A172 (cell line): ENCODE data around the gene PASK. TPM values are rescaled to one million over a fixed set of nuclear protein-coding genes. Genes with fewer than 3 reads are reported as not detected.
"Not testable (repeated sequence)": the region's sequence is repeated elsewhere in the genome, so short reads cannot be mapped to it uniquely, and the experiment has no call there.

Experiments
- DNase-seq: peaks from one replicate; pipeline ENCODE4 v3.0.0-alpha.2; 2015; ENCODE audit warnings: low spot score
- total RNA-seq: library from RNA; depleted of rRNA; stranded (reverse); fragments of >200 nt; shearing (Covaris generic); gene quantifications from 2 replicates; pipeline ENCODE4 v1.2.3, GENCODE V29; 2014; rRNA removed

Gene PASK
- total RNA-seq: 5.9 and 7.5 TPM in 2 replicates

DNA sequence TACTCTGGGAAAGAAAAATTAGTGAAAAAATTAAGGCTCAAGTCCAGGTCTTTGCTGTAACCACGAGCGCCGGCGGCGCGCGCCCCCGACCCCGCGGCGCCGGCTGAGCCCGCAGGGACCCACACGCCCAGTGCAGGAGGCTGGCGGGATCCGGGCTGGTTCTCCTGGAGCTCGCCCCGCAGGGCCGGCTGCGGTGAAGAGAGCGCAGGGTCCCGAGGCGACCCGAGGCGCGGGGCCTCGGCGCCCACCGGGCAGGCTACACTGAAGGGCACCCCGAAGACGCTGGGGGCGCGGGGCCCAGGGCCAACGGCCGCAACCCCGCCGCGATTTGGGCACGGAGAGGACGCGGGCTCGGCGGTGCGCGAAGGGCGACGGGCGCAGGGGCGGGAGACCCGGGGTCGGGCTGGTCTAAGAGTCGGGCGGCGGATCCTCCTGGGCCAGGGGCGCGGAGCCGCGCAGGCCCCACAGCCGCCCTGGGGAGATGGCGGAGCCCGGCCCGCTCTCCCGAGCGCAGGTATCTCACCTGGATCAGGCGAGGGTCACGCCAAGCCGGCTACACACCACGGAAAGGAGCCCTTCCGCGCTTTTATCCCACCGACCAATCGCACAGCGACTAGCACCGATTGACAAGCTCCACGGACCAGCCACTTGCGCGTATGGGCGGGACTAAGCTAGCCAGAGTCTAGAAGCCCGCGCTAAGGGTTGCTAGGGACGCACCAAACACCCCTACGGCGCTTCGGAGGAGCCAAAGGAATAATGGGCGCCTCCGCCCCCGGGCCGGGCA is at the start of gene PASK:
Gene PASK (minus strand): TSS at position 582 of the 784 bp plus-strand sequence. CDS start 6,440 bp downstream, outside the sequence.
- DNase-seq: peak; percentile 91

DNA sequence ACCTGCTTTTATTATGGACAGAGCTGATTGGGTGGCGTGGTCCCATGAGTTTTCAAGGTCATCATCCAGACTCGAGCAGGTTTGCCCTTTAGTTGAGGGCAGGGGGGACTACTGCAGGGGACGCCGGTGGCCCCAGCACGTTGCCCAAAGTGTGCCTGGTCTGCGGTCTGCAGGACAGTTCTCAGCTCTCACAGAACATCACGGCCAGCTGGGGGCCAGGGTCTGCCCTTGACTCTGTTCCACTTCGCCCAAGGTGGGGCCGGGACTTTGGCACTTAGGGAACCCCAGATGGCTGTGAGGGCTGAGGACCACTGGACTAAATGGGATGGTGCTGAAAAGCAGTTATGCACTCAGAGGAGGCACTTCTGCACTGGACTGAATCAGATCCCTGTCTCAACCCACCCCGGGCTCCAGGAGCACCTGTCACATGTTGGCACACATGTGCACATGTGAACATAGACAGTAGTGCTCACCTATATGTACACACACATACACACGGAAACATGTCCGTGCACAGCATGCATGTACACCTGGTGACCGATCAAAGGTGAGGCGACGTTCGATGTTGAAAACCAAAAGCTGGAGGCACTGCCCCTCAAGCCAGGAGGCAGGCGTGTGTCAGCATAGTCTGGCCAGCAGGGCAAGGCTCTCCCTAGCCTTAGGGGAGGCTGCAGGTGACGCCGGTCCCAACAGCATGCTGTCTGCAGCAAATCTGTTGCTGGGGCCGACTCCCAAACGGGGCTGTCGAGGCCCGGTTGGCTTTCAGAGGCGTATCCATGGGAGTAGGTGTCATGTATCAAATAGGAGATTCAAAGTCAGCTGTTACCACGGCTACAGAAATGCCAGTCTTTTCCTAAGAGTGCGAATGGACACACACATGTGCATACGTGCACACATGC is 49.4 kb upstream of the PASK start:
- DNase-seq: no peak

DNA sequence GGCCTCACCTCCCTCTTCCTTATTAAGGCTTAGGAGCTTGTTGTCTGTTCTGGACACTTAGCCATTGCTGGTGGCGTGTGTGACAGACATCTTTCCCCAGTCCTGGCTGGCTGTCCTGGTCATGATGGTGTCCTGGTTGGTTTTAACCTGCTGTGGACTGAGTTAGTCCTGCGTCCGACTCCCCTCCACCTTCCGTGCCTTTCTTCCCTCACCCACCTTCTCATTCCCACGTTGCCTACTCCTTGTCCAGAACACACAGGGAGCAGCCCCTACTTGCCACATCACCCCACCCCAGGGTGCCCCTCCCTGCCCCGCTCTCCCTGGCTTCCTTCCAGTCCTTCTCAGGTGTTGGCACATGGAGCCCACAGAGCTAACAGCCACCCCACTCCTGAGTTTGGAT is 48.7 kb upstream of the PASK start:
- no peak for DNase-seq

DNA sequence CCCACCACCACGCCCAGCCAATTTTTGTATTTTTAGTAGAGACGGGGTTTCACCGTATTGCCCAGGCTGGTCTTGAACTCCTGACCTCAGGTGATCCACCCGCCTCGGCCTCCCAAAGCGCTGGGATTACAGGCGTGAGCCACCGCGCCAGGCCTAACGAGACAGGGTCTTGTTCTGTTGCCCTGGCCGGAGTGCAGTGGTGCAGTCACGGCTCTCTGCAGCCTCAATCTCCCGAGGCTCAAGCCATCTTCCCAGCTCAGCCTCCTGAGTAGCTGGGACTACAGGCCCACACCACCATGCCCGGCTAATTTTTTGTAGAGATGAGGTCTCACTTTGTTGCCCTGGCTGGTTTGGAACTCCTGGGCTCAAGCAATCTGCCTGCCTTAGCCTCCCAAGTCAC is 48.0 kb upstream of the PASK start:
- not testable (repeated sequence) for DNase-seq

DNA sequence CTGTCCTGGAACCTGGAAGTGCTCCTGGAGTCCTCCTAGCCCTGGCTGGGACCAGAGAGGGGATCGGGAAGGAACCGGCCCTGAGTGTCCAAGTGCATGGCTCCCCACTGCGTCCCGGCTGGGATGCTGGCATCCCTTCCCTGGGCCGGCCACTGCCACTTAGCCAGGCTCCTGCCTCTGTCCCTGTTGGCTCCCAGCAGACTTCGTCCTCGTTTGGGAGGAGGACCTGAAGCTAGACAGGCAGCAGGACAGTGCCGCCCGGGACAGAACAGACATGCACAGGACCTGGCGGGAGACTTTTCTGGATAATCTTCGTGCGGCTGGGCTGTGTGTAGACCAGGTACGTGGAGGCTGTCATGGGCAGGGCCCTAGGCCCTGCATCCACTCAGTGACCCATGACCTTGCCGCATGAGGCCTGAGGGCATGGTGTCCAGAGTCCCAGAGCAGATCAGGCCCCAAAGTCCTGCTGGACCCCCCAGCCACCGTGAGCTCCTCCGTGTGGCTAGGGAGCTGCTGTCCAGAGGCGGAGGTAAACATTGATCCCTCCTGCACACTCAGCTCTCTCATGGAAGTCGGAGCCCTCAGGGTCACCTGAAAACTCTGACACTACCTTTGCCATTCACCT is 46.3 kb upstream of the PASK start:
- no peak for DNase-seq

DNA sequence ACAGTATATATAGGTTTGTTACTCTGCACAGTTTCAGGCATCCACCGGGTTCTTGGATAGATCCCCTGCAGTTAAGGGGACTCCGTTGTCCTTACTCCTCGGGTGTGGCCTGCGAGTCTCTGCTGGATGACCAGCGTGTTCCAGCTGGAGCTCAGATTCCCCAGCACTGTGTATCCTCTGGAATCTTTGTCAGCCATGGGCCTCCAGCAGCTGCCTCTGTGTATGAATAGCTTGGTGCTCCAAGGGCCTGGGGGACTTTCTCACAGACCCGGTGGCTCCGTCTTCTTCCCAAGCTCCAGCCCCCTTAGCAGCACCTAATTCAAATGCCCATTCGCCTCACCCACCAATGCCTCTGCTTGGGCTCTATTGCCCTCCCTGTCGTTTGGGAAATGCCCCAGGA is 45.5 kb upstream of the PASK start:
- no peak for DNase-seq

DNA sequence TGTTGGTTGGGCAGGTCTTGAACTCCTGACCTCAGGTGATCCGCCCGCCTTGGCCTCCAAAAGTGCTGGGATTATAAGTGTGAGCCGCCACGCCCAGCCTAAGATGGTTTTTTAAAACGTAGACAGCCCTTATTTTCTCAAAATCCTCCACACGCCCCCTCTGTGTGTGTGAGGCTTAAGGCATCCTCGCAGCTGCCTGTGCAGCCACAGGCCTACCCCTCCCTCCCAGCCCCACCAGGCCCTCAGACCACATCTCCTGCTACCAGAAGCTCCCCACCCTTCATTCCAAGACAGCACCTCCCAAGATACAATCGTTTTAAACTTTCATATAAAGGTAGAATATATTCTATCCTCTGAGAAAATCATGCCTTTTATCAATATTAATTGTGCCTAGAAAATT is 44.0 kb upstream of the PASK start:
- no peak for DNase-seq

DNA sequence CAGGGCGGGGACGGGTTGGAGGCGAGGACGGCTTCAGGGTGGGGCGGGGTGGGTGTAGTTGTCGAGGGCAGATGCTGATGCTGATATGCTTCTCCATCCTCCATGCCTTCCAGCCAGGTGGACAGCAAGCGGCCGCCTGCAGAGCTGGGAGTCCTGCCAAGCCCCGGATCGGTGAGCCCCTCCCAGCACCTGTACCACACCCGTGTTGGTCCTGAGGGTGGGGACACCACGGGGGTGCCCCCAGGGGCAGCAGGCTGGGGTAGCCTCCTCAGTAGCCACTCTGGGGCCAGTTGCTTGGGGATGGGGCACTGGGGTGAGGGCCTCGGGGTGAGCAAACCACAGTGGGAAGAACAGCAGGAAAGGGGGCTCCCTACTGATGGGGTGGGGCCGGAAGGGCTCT is 41.8 kb upstream of the PASK start:
- no peak for DNase-seq

DNA sequence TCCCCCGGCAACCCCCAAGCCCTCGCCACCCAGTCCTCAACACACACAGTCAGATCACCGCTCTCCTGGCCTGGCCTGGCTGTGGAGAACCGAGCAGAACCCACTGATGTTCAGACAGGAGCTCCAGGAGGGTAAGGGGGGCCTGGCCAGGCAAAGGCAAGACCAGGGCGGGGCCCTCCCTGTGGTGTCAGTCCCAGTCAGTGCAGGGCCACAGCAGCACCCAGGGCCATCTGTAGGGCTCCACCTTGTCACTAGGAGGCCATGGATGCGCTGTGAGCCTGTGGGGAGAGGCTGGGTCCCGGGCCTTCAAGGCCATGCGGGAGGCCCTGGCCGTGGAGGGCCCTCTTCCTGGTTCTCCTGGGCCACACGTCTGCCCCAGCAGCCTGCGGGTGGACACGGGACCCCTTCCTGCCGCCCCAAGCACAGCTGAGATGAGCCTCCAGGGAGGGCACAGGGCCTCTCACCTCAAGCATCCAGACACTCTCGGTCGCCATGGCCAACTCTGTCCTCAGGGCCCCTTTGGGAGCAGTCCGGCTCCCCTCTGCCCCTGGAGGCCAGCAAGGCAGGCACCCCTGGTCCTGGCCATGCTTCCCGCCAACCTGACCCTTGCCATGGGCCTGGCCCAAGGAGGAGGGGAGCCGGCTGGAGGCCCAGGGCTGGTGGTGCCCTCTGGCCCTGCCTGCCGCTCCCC is 41.2 kb upstream of the PASK start:
- DNase-seq: no peak

DNA sequence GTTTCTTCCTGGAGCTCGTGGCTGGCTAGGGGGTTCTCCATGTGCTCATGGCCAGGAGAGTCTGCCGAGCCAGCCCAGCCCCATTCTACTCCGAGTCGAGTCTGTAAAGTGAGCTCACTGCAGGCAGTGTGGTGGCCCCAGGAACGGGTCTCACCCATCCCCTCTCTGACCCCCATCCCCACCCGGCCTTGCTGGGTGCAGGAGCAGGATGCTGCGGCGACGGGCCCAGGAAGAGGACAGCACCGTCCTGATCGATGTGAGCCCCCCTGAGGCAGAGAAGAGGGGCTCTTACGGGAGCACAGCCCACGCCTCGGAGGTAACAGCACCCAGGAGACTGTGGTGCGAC is 40.6 kb upstream of the PASK start:
- DNase-seq: no peak

DNA sequence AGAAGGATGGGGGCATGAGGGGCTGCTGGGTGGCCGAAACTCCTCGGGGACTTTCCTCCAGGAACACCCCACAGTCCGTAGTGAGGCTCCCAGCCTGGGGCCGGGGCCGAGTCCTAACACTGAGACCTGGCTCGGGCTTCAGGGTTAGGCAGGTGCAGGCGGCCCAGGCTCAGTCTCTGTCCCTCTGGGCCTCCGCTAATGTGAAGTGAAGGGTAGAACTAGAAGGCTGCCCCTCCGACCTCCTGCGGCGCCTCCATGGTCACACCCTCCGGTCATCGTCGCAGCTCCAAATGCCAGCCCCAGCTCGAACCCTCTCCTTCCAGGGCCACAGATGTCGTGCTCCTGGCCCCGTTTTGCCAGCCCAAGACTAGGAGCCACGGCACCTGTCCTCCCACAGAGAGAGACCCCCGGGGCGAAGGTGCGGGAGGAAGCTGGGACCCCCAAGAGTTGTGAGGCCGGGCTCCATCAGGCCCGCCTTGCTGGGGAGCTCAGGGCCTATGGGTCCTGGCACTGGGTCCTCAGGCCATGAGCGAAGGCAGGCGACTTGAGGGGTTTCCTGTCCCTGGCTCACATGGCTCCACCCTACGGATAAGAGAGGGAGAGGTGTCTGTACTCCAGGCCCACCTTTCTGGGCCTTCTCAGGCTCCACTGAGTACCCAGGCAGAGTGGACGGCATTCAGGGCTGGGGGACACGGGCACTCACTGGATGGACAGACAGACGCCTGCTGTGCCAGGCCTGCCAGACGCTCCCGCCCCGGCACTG is 40.0 kb upstream of the PASK start:
- no peak for DNase-seq

DNA sequence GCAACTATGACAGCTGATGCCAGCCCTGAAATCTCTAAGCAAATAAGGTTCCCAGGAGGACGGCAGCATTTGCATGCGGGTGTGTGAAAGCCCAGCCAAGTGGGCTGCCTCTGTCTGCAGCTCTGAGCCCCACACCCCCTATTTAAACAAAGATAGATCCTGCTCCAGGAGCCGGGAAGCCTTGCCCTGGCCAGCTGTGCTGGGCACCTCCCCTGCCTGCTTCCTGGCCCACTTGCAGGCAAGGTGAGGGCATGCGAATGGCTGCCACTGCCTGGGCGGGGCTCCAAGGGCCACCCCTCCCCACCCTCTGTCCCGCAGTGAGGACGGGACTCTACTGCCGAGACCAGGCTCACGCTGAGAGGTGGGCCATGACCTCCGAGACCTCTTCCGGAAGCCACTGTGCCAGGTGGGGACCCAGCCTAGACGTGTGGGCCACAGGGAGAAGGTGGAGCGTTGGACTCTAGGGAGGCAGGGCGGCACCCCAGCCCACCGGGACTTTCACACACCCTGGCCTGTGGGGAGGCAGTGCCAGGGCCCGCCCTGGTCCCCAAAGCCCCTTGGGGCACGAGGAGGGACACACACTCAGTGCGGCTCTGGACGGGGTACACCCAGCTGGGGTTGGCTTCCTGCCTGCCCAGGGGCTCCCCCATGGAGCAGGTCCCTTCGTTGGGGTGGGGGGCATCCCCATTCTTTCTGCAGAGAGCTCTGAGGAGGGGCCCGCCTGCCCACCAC is 39.3 kb upstream of the PASK start, which contains the start of gene ANO7:
Gene ANO7 (plus strand): TSS at position 317 of the 732 bp plus-strand sequence. CDS start 1,387 bp downstream, outside the sequence.
- no peak for DNase-seq

DNA sequence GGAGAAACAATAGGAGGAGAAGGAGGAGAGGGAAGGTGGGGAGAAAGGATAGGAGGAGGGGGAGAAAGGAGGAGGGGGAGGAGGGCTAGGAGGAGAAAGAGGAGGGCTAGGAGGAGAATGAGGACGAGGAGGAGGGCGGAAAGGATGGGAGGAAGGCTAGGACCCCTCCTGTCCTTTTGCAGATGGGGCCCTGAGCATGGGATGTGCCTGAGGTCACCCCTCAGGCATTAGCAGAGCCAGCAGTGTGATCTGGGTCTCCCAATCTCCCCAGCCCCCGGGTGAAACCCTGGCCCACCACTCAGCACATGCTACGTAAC is 38.6 kb upstream of the PASK start:
- no peak for DNase-seq

DNA sequence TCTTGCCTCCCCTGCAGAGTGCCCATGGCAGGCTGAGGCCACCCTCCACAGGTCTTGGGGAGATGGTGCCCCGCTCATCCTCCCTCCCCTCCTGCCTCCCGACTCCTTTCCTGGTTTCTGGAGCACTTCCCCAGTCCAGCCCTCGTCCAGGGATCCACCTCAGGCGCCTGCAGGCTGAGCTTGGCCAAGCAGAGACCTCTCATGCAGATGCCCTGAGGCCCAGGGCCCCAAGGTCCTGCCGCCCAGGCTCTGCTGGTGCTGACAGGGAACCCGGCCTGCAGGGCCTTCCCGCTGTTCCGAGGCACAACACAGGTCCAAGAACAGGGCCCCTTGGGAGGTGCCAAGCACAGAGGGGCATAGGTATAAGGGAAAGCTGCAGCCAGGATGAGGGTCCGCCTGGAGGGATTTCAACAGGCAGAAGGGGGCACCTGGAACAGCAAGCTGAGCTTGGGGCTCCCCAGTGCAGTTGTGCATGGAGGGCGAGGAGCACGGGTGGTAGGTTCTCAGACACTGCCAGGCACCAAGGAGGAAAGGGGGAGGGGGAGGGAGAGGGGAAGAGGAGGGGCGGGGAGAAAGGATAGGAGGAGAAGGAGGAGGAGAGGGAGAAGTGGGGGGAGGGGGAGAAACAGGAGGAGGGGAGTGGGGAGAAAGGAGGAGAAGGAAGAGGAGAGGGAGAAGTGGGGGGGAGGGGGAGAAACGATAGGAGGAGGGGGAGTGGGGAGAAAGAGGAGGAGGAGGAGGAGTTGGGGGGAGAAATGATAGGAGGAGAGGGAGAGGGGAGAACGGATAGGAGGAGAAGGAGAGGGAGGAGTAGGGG is 38.0 kb upstream of the PASK start:
- no peak for DNase-seq

DNA sequence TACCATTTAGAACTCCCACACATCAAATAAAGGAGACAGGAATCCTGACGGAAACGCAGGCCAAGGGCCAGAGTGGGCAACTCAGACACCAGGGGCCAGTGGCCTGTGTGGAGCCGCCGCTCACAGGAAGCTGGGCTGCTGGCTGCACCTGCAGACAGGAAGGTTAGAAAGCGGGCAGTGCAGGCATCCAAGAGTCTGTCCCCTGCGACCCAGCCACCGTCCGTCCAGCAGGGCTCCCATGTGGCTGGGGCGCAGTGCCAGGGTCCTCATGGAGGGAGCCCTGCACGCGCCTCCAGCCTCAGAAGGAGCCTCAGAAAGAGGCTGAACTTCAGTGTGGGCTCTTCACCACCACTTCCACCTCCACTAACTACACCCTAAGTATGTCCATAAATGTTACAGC is 36.7 kb upstream of the PASK start:
- no peak for DNase-seq

DNA sequence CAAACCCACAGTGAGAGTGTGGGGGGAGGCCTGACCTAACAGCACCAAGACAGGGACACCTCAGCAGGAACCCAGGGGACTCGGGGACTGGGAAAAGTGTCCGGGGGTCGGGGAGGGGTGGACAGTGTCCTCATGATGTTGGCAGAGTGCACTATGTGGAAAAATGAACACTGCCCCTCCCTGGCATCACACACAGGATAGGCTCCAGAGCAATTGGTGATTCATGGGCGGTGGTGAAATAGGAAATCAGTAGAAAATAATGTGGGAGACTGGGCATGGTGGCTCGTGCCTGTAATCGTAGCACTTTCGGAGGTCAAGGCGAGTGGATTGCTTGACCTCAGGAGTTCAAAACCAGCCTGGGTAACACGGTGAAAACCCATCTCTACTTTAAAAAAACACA is 35.6 kb upstream of the PASK start:
- no peak for DNase-seq

DNA sequence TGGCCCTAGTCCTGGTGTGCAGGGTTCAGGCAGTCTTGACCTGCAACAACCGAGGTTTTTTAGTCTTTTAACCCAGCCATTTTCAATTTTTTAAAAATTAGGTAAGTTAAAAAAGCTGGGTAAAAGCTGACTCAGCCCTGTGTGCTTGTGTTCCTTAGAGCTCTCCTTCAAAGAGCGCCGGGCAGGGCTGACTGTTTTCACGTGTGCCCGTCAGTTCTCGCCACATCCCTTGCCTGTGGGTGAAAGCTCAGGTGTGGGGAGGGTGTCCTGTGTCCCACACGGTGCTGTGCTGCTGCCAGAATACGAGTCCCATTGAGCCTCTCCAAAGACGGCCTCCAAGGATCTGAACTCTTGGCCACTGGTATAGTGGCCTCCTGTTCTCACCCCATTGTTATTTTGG is 33.9 kb upstream of the PASK start:
- DNase-seq: no peak

DNA sequence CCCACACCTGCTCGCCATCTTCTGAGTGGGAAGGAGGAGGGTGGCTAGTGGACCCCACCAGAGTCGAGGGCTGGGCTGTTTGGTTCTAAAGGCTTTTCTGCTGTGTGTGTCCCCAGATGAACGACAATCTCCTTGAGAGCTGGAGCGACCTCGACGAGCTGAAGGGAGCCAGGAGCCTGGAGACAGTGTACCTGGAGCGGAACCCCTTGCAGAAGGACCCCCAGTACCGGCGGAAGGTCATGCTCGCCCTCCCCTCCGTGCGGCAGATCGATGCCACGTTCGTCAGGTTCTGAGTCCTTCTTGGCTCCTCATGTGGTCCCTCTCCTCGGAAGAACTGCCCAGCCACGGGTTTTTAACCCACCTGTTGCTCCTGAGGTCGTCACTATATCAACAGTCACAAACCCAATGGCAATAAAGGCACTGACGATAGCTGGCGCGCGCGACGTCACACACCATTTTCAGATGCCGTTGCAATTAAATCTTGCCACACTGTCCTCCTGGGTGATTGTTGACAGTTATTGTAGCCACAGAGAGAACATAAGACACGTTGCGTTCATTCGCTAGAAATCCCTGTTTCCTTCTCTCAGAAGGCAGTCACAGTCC is 33.4 kb upstream of the PASK start:
- DNase-seq: no peak

DNA sequence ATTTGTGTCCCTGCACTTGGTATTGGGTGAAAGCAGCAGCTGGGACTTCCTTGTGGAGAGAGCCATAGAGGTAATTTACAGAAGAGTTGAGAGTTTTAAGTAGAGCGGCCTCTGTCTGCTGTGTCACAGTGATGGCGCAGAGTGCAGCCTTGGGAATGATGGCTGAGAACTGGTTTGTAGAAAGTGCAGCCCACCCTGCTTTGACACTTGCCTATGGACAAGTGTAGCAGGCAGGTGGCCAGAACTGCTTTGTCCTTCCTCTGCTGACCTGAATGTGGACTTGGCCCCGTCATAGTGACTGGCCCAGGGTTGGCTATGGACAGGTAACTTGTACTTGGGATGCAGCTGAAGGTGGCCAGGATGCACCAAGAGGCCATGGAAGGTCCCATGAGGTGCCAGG is 32.9 kb upstream of the PASK start:
- no peak for DNase-seq
